ENCODE measurements around the gene NPAS2.

Gene NPAS2

DNA sequence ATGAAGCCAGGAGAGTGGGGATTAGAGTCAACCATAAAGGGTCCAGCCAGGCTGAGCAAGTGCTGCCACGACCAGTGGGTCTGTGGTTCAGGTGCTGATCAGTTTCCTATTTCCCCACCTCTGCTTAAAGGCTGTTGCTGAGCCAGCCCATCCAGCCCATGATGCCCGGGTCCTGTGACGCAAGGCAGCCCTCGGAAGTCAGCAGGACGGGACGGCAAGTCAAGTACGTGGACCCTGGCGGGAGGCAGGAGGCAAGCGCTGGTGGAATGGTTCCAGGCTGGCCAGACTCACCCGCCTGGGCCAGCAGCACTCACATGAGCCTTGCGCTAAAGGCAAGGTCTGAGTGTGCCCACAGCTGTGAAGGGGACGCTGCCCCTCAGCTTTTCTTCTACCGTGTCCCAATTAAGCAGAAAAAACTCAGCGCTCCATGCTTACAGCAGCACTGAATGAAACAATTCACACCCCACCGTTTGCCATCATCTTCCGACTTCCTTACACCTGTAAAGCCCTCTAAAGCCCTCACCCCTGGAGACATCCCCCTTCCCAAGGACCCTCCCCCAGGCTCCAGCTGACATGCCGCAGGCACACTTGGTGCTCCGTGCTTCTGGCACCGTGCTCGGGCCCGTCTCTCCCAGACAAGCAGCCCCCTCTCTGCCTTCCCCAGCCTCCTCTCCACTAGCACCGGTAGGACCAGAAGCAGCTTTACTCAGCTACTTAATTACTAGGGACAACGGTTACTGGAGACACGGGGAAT, 170.9 kb downstream of the NPAS2 start:
- H3K9me3 ChIP-seq: no peaks in the 10 kb centered on the region
- TF ChIP-seq CTCF (IDR thresholded peaks at IDR 0.05): no peak
- H3K4me3 ChIP-seq: no peak overlapping the region
- DNase-seq: no peak
- intact Hi-C loops (cut with DNase I; ENCODE audit: low total_unique reads): no loop called here
- no peak overlapping the region for H3K27ac ChIP-seq
- peaks cover 10 to 55% (median 26%) of the 10 kb centered on the region in 3 donors for H3K36me3 ChIP-seq
- no peaks in the 10 kb centered on the region for H3K27me3 ChIP-seq
- no peaks in the 10 kb centered on the region for H3K4me1 ChIP-seq

DNA sequence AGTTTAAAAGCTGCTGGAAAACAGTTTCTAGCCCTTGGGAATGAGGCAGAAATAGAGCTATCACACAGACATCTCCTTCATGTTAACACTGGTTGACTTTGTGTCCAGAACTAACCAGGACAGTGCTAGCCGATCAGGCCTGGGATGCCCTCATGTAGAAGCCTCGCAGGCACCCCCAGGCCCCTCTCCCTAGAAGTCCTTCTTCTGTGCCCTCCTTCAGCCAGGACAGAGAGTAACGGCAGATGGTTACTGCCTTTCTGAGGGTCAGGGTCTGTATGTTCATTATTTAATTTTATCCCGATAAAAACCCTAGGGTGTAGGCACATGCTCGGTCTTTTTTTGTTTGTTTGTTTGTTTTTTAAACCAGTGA, 171.4 kb downstream of the NPAS2 start:
- no peak overlapping the region for H3K27ac ChIP-seq
- no peak for DNase-seq
- peaks cover 12 to 59% (median 29%) of the 10 kb centered on the region in 3 donors for H3K36me3 ChIP-seq
- H3K4me1 ChIP-seq: no peaks in the 10 kb centered on the region
- no peaks in the 10 kb centered on the region for H3K27me3 ChIP-seq
- intact Hi-C loops (cut with DNase I; ENCODE audit: low total_unique reads): no loop called here
- H3K9me3 ChIP-seq: no peaks in the 10 kb centered on the region
- no peak overlapping the region for H3K4me3 ChIP-seq
- no peak for TF ChIP-seq CTCF (IDR thresholded peaks at IDR 0.05)

- DNase-seq: no peak
- peaks cover 12 to 59% (median 29%) of the 10 kb centered on the region in 3 donors for H3K36me3 ChIP-seq
- H3K27me3 ChIP-seq: no peaks in the 10 kb centered on the region
- intact Hi-C loops (cut with DNase I; ENCODE audit: low total_unique reads): no loop called here
- no peaks in the 10 kb centered on the region for H3K4me1 ChIP-seq
- H3K4me3 ChIP-seq: no peak overlapping the region
- H3K27ac ChIP-seq: no peak overlapping the region
- H3K9me3 ChIP-seq: no peaks in the 10 kb centered on the region
- no peak for TF ChIP-seq CTCF (IDR thresholded peaks at IDR 0.05)
Measured at GRCh38 chr2:100992262-100992661, 172.3 kb downstream of the NPAS2 start.

DNA sequence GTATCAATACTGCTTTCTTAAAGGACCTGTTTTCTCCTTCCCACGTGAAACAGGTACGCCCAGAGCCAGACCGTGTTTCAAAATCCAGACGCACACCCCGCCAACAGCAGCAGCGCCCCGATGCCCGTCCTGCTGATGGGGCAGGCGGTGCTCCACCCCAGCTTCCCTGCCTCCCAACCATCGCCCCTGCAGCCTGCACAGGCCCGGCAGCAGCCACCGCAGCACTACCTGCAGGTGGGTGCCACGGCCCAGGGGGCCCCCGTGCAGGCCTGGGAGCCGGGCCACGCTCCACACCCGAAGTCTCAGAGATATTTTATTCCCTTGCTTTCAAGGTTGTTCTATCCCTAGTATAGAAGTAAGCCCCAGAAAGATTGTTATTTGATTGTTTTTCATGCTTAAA, 173.4 kb downstream of the NPAS2 start:
- H3K4me3 ChIP-seq: no peak overlapping the region
- DNase-seq: no peak
- H3K27me3 ChIP-seq: no peaks in the 10 kb centered on the region
- H3K36me3 ChIP-seq: peaks cover 12 to 50% (median 19%) of the 10 kb centered on the region in 3 donors
- no peaks in the 10 kb centered on the region for H3K4me1 ChIP-seq
- no peak for TF ChIP-seq CTCF (IDR thresholded peaks at IDR 0.05)
- intact Hi-C loops (cut with DNase I; ENCODE audit: low total_unique reads): no loop called here
- H3K9me3 ChIP-seq: no peaks in the 10 kb centered on the region
- no peak overlapping the region for H3K27ac ChIP-seq

DNA sequence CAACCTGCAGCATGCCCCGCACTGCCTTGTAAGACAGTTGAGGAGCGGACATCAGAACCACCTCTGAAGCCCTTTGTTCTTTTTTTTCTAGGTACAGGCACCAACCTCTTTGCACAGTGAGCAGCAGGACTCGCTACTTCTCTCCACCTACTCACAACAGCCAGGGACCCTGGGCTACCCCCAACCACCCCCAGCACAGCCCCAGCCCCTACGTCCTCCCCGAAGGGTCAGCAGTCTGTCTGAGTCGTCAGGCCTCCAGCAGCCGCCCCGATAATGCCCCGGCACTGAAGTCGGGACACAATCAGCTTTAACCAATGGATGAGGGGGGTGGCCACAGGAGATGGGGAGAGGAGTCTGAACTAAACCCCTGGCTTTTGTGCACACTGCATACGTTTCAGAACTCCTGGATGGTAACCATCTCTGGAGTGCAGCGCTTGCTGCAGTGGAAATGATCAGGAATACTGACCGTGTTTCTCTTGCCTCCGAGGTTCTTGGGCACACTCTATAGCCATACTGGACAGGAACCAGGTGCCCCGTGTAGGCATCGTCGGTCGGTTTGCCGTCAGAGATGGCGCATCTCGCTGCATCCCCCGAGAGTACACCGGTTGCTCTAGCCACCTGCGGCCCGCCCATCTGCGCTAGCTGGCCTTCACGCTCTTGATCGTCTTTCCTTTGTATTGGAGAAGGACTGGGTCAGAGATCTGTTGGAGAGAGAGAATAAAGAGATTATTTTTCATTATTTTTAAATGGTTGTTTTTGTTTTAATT, 175.6 kb downstream of the NPAS2 start:
- Histone ChIP-seq H3K27ac (no peak overlapping the region), H3K27me3 (no peaks in the 10 kb centered on the region), H3K4me1 (no peaks in the 10 kb centered on the region), H3K9me3 (no peaks in the 10 kb centered on the region), H3K36me3 (peaks cover 12 to 43% (median 19%) of the 10 kb centered on the region in 3 donors), H3K4me3 (no peak overlapping the region)
- no peak for TF ChIP-seq CTCF (IDR thresholded peaks at IDR 0.05)
- no peak for DNase-seq
- intact Hi-C loops (cut with DNase I; ENCODE audit: low total_unique reads): no loop called here

Data from tibial artery (tissue), 4 donors.